CD4-positive, alpha-beta T cell treated with Interleukin-6 at 100 ng/mL for 8 hours (primary cell): ENCODE measurements around the gene IFT20.
"Not testable (repeated sequence)": the region's sequence is repeated elsewhere in the genome, so short reads cannot be mapped to it uniquely, and the experiment has no call there.

Experiments
- DNase-seq: peaks from one replicate; pipeline ENCODE4 v3.0.0-alpha.2; 2020; ENCODE audit warnings: mixed read lengths, low spot score

Gene IFT20

GRCh38 chr17:28363776-28364650 is 28.7 kb upstream of the IFT20 start:
- DNase-seq = no peak

DNA sequence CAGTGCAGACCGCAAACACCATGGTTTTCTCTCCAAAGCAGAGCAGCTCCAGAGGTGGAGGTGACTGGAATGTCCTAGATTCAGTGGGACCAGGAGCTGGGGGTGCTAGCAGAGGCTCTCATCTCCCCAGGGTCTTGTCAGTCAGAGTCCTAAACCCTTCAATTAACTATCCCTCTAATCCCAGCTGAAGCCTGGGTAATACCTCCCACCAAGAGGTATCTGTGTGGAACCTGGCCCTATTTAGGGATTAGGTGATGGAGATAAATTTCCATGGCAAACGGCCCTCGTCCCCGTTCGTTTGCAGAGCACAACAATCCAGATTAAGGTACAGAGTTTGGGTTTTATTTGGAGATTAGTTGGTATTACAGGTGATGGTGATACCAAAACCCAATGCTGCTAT is 27.9 kb upstream of the IFT20 start:
- no peak for DNase-seq

DNA sequence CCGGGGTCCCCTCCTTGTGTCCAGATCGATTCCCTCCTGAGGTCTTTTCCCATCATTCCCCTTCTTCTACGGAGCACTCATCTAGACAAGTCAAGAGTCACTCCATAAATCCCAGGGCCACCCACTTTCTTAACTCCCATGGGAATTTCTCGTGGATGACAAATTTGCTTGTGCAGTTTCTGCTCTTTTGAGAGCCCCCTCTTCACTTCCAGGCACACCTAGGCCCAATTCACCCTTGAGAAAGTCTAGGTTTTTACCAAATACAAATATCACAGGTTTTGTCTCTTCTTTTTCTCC is 22.6 kb upstream of the IFT20 start:
- no peak for DNase-seq

DNA sequence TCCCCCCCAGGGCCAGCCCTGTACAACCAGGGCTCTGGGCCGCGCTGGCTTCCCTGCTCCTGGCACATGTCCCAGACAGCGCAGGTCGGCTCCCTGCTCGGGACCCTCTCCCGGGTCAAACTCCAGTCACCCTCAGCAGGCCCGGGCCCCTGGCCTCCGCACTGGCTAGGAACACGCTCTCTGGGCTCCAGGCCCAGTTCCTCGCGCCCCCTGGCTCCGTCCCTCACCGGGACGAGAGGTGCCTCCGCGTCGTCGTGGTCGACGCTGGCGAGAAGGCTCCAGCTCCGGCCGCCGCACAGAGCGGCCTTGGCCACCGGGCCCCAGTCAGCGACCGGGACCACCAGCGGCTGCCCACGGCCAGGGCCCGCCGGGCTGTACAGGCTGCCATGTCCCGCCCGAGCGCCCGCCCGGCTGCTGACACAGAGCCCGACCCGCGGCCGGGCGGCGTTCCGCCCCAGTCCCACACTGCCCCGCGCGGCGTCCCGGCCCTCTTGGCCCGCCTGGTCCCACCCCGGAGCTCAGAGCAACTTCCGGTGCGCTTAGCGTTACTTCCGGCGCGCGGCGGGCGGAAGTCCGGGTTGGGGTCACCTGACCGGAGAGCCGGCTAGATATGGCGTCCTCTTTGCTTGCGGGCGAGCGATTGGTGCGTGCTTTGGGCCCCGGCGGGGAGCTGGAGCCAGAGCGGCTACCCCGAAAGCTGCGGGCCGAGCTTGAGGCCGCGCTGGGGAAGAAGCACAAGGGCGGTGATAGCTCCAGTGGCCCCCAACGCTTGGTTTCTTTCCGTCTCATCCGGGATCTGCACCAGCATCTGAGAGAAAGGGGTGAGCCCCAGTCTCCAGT is 22.0 kb upstream of the IFT20 start, which contains the start of gene POLDIP2:
TSS of gene POLDIP2 (minus strand) at position 467 of the 840 bp plus-strand sequence. CDS start at position 388, 79 bp downstream.
- peak; percentile 95 for DNase-seq

- no peak for DNase-seq
These were observed 15.0 kb upstream of the IFT20 start for GRCh38 chr17:28350271-28350670.

- no peak for DNase-seq
These were observed 13.7 kb upstream of the IFT20 start for GRCh38 chr17:28348979-28349378.

DNA sequence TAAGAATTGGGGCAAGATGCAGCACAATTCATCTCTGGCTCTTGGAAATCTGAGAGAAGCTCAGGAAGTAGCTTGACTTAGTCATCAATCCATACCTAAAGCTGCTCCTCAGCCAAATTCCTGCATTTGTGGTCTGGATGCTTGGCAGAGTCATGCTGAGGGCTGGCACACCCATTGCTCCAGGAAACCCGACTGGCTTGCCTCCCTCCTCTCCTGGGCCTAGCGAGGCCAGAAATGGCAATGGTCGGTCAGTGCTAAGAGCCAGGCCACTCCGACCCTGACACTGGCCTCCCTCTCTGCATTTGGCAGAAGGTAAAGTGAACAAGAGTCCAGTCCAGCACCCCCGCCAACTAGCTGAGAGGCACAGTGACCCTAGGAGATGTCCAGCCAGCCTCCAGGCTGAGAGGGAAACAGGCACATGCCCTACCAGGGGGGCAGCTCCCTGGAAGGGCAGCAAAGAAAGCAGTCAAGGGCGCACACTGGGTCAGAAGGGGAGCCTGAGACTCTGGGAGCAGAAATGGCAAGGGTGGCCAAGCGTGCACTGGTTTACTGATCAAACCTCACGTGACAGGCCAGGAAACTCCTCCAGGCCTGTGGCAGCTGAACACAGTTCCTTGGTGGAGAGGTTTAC is 12.1 kb upstream of the IFT20 start:
- DNase-seq = no peak

DNA sequence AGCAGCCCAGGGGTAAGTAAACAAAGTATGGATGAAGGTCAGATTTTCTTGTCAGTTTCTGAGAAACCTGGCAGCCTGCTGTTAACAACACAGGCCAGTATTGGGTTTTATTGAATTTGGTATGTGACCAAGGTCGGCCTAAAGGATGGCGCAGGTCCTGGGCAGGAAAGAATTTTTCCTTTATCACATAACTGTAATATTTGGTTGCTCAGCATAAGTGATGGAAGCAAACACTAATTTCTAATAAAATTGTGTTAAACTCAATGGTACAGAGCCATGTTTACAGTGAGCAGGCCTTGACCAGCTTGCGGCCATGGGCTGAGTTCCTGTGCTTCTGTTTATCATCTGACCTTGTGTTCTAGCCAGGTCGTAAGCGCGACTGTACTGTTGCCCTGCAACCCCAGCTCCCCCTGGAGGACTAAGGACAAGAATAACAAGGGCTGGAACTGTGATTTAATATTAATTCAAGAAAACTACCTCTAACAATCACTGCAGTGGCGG is 11.5 kb upstream of the IFT20 start:
- DNase-seq = no peak

DNA sequence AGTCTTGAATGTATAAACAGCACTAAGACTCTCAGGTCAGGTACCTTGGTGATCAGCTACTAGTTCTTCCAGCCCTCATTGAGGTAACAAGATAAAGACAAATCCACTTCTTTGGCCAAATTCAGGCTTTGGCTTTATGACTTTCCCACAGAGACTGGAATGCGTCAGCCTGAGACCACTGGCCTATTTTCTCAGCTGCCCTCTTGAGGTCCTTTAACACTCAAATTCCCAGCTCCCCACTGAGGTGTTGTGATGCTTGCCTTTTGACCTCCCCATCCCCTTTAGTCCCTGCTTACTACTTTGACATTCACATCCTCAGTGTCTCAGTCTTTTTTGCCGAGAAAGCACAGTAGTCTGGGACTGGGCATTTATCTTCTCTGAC is 10.9 kb upstream of the IFT20 start:
- no peak for DNase-seq

DNA sequence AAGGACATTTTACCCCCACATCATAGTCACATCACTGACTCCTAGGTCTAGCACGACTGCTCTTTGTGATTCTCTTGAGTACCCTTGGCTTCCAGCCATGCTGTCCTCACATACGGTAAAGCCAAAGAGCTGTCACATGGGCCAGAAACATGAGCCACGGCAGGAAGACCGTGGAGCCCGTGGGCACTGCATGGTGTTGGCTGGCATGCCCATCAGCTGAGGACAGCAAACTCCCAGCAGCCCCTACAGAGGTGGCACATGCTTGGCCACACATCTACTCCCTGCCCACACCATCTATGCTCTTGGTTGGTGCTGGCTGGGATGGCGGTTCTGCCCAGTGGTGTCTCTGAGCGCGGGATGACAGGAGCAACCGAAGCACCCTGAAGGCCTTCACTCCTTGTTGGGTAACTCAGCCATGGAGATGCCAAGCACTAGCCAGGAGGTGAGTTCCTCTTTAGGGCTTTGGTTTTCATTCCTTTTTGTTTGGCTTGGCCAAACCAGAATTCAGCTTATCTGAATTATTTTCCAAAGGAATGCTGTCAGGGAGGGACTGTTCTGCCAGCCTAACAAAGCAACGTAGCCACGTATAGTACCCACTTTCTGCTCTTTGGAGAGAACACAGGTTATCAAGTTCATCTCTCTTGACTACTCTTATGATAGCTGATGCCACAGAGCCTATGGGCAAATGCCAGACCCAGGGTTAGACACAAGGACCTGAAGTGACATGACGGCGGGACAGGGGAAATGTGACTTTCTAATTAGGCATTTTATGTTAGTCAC is 10.3 kb upstream of the IFT20 start:
- DNase-seq = no peak

DNA sequence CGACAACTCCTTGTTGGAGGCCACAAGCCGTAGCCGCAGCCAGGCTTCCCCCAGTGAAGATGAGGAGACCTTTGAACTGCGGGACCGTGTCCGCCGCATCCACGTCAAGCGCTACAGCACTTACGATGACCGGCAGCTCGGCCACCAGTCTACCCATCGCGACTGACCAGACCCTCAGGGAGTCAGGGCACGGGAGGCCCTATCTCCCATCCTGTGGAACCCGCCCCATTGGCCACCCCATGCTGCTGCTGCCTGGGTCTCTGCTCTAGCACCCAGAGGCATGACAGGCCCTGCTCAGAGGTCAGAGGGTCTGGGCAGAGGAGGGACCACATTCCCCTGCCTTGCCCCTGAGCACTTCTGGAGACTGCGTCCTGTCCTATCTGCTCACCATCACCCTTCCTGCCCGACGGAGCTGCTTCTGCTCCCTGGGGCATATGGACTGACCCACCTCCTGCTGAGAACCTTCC is 9.2 kb upstream of the IFT20 start:
- DNase-seq = no peak

DNA sequence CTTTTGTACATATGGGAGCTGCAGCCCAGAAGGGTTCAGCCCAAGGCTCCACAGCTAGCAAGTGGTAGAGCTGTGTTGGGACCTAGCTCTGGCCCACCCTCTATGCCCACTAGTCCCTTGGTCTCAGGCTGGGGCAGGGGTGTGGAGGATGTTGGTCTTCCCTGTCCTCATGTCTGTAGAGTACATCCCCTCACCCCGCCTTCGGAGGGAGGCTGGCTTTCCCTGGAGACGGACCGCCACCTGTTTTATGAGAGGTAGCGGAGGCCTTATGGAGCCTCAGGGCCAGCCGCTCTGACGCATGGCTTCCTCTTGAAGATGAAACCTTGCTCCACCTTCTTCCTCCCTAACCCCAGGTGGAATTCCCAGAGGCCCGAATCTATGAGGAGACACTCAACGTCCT is 8.7 kb upstream of the IFT20 start:
- no peak for DNase-seq

- DNase-seq = no peak
These were observed 8.2 kb upstream of the IFT20 start for GRCh38 chr17:28343491-28343932.

- DNase-seq = no peak
These were observed 7.0 kb upstream of the IFT20 start for GRCh38 chr17:28342313-28342712.

DNA sequence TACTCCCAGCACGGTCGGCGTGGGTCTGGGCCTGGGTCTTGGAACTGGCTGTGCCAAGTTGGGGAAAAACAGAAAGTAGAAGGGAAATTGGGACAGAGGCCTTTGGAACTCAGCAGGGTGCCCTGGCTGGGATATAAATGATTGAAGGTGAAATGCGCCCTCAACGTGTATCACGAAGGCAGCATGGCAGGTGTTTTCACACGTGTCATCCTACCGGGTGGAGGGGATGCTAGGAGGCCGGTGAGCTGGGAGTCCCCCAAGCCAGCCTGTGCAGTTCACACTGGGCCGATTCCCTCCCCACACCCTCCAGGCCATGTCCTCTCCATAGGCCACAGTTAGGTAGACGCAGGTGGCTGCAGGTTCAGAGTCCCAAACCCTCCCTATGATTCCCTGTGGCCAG is 6.2 kb upstream of the IFT20 start:
- DNase-seq = no peak

DNA sequence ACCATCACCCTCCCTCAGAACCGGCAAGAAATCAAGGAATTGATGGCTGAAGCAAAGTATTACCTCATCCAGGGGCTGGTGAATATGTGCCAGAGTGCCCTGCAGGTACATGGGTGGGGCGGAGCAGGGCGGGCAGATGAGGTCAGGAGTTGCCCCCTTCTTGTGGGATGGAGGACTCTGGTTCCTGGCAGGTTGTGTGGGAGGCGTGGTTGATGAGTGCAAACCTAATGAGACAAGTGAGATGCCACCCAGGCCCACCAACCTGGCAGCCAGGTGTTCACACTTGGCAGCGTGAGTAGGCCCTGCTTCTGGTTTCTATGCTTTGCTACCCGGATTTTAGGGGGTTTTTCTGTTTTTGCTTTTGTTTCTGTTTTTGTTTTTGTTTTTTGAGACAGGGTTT is 5.1 kb upstream of the IFT20 start:
- DNase-seq = no peak

DNA sequence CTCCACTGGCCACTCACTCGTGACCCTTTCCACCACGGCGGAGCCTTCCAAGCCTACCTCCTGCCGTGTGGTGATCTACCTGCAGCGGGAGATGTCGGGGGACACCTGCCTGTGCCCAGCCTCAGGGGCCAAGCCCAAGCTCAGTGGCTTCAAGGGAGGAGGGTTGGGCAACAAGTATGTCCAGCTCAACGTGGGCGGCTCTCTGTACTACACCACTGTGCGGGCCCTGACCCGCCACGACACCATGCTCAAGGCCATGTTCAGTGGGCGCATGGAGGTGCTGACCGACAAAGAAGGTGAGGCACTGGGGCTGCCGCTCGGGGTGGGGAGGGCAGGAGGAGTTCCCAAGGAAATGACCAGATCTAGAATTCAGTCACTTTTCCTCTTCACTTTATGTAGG is 4.2 kb upstream of the IFT20 start:
- no peak for DNase-seq

DNA sequence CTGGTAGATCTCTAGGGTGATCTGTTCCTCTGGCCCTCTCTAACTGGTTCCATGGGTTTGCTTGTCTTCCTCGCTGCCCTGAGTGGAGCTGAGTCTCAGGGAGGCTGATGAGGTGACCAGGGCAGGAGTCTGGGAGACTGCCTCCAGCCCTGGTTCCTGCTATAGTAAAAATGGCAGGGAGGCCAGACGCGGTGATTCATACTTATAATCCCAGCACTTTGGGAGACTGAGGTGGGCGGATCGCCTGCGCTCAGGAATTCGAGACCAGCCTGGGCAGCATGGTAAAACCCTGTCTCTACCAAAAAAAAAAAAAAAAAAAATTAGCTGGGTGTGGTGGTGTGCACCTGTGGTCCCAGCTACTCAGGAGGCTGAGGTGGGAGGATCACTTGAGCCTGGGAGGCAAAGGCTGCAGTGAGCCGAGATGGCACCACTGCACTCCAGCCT is 3.5 kb upstream of the IFT20 start:
- not testable (repeated sequence) for DNase-seq

DNA sequence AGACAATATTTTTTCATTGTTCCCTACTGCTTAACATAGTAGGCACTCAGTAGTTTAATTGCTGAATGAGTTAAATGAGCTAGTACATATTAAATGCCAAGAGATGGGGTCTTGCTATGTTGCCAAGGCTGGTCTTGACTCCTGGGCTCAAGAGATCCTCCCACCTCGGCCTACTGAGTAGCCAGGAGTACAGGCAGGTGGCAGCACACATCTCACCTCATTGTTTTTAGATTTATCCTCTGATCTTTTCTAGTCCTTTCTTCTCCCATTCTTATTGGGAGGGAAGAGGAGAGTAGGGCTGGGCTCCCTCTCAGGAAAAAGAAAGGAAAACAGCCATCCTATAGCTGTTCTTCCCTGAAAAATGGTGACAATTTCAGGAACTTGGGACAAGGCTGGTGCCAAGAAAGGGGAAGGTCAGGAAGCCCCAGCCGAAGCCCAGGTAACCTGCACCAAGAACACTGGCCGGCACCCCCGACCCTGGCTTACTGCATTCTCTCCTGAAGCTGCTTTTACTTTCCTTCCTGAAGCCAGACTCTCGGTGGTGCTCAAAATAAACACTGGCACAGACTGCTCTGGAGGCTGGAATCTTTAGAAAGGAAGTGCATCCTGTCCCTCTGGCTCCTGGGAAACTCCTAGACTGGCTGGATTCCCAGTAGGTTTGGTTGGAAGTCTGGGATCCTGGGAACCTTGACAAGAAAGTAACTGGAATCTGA is 2.9 kb upstream of the IFT20 start:
- no peak for DNase-seq

- no peak for DNase-seq
These were observed 943 bp upstream of the IFT20 start for GRCh38 chr17:28335959-28336871.
